HFF-Myc (cell line): ENCODE data around the gene FAF1.

Source experiments
- DNase-seq: peaks from one replicate; pipeline ENCODE4 v3.0.0-alpha.2; 2011; ENCODE audit warnings: low read depth; ENCODE audit errors: extremely low read depth
- H3K4me3 ChIP-seq: replicated peaks from 2 replicates; pipeline ENCODE4 v1.5.1; 2011; ENCODE audit warnings: low read depth, mild to moderate bottlenecking, control low read depth, low read length
- TF ChIP-seq, protein P1 (sequence below): IDR thresholded peaks from 2 replicates; pipeline ENCODE4 v1.5.1; 2012; ENCODE audit warnings: mild to moderate bottlenecking, low read depth, low read length, control low read depth; ENCODE audit errors: missing control alignments

Gene FAF1

DNA sequence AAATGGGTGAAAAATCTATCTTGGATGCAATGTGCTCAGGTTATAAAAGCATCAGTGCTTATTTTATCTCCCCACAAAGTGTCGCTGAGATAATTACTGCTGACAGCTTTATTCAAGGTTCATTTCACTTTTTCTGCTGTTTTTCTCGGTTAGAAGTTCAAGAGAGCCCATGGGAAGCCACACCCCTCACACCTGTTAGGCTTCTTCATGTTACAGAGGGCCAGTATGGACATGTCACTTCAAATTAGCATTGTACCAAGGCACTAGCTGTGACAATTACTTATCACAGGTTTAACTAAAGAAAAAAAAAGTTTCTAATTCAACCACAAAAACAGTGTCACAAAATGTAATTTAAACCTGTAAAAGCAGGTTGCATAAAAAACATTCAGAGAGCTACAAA is 349.5 kb downstream of the FAF1 start:
- TF ChIP-seq, protein P1, sequence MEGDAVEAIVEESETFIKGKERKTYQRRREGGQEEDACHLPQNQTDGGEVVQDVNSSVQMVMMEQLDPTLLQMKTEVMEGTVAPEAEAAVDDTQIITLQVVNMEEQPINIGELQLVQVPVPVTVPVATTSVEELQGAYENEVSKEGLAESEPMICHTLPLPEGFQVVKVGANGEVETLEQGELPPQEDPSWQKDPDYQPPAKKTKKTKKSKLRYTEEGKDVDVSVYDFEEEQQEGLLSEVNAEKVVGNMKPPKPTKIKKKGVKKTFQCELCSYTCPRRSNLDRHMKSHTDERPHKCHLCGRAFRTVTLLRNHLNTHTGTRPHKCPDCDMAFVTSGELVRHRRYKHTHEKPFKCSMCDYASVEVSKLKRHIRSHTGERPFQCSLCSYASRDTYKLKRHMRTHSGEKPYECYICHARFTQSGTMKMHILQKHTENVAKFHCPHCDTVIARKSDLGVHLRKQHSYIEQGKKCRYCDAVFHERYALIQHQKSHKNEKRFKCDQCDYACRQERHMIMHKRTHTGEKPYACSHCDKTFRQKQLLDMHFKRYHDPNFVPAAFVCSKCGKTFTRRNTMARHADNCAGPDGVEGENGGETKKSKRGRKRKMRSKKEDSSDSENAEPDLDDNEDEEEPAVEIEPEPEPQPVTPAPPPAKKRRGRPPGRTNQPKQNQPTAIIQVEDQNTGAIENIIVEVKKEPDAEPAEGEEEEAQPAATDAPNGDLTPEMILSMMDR = no peak
- DNase-seq = no peak

DNA sequence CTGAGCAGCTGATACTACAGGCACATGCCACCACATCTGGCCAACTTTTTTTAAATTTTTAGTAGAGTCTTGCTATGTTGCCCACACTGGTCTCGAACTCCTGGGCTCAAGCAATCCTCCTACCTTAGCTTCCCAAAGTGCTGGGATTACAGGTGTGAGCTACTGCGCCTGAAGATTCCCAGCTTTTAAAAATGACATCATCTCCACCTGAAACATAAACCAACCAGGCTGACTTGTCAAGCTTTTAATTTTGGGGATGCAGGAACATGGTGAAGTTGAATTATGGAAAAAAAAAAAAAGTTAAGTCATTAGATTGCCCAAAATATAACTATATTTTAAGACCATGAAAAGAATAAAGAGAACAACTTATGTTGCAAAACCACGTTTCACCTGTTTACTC is 350.6 kb downstream of the FAF1 start:
- H3K4me3 ChIP-seq = no peak overlapping the region
- TF ChIP-seq, protein P1 = no peak
- no peak for DNase-seq

More for the DNA sequence above, 349.5 kb downstream of the FAF1 start:
- H3K4me3 ChIP-seq = no peak overlapping the region

DNA sequence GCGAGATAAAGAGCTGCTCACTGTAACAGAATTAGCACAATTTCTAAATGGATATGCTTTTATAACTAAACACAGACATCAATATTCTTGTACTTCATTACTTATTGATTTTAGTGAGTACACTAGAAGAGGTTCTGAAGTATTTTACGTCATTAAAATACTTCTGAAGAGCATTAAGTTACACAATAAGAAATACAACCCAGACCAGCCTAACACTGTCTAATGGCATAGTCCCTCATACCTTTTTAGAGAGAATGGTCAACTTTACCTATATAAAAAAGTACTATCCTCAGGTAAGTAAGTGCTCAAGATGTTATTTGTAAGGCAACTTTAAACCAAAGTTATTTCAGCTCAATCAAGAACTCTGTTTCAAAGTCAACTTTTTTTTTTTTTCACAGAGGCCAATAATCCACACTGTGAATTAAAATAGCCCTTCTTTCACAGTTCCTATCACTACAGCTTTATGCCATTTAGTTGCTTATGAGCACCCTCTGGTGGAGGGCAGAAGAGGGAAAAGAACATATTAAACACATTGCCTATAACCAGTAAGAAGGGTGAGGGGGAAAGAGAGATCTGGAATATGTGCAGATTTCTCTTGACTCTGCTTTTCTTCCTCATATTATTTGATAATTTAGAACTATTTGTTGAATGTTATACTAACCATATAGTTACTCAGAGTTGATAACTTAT is 354.7 kb downstream of the FAF1 start:
- peak; percentile 40 for DNase-seq
- no peak overlapping the region for H3K4me3 ChIP-seq
- TF ChIP-seq, protein P1 = peak; percentile 50

DNA sequence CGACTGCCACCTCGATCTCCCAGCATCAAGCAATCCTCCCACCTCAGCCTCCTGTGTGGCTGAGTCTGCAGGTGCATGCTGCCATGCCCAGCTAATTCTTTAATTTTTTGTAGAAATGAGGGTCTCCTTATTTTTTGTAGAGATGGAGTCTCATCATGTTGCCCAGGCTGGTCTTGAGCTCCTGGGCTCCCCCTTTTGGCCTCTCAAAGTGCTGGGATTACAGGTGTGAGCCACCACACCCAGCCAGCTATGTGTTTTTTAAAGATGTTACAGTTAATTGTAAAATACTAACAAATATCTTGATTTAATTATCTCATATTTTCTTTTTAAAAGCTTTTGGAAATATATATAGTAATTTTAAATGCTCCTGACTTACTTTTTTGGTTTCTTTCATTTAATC is 355.5 kb downstream of the FAF1 start:
- TF ChIP-seq, protein P1 = peak; percentile 28
- H3K4me3 ChIP-seq = no peak overlapping the region
- no peak for DNase-seq

DNA sequence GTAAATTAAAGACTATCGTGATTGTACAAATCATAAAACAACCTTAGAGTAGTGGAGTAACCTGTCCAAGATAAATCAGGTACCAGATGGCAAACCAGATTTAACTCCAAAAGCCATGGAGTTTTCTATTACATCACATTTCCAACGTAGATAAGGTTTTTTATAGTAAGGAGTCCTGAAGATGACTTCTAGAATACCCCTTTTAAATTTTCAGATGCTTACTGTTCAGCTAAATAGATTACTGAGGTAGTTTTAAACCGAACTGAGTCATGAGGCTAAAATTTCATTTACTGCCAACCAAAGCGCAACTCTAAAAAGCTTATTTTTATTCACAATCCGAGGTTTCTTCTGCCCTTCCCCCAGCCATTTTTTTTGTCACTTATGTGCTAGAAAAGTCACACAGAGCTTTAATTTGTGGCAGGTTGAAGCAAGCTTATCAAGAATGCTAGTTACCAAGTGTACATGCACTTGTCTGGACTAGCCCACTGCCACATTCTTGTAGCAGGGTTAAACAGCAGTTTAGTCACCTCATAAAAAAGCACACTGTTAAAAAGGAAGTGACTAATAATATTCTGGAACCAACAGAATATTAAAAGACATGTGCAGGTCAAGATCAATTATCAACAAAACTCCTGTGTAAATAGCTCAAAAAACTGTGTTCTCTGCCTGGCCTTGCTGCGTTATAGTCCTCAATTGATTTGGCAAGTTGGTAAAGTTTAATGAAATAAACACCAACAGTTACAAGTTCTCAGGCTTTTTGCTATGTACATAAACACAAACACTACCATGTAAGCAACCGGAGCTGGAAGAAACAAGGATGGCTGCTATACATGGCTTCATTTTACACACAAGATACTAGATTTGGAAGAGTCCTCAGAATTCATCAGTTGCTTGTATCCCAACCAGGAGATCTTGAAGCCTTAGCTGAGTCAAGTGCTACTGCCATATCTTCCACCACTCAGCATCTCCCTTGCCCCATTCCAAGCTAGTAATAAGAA is 356.5 kb downstream of the FAF1 start:
- peak; percentile 76 for DNase-seq
- H3K4me3 ChIP-seq = no peak overlapping the region
- TF ChIP-seq, protein P1 = no peak

DNA sequence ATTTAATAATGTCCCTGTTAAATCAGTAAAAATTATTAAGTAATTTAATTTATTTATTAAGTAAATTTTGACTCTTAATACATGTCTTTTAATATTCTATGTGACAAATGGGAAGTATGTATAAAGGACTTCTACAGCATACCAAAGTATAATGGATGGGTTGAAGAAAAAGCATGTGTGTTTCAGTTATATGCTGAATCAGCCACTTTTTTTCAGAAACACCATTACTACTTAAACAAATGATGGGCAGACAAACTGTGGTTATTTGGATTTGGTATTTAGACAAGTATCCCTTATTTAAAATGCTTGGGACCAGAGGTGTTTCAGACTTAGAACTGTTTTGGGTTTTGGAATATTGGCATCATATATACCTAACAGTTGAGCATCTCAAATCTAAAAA is 360.5 kb downstream of the FAF1 start:
- DNase-seq = no peak
- TF ChIP-seq, protein P1 = no peak
- no peak overlapping the region for H3K4me3 ChIP-seq
